Prostate gland (tissue), 2 donors: Measurements from ENCODE around the gene VWA8. TPM values are rescaled to one million over a fixed set of nuclear protein-coding genes. Genes with fewer than 3 reads are reported as not detected.

Experiments used
- DNase-seq: peaks from one replicate; pipeline ENCODE4 v3.0.0-alpha.2; 2019; ENCODE audit warnings: low spot score
- H3K27ac ChIP-seq, 2 donors: fragments of 200-600 bp; sonication (generic); 2 replicates each; pipeline ENCODE4 v1.5.1; 2017 to 2019
- H3K27me3 ChIP-seq: fragments of 200-600 bp; sonication (generic); replicated peaks from 2 replicates; pipeline ENCODE4 v1.5.1; 2019; ENCODE audit not compliant: insufficient read depth
- H3K36me3 ChIP-seq, 2 donors: fragments of 200-600 bp; sonication (generic); 1 replicate in 1 of 2; 2 replicates in 1 of 2; pipeline versions ENCODE4 v1.5.1 to v1.8.1; 2017 to 2019
- H3K4me1 ChIP-seq: fragments of 200-600 bp; sonication (generic); replicated peaks from 2 replicates; pipeline ENCODE4 v1.5.1; 2019
- H3K4me3 ChIP-seq, 2 donors: fragments of 200-600 bp; sonication (generic); 2 replicates each; pipeline ENCODE4 v1.5.1; 2017 to 2019
- H3K9me3 ChIP-seq: fragments of 200-600 bp; sonication (generic); 2 replicates; pipeline ENCODE4 v1.5.1; 2017
- POLR2A ChIP-seq: fragments of 450-650 bp; IDR thresholded peaks from one replicate; pipeline ENCODE4 v1.6.1; 2016; ENCODE audit warnings: antibody characterized with exemption, mild to moderate bottlenecking
- POLR2AphosphoS5 ChIP-seq: sonication (generic); formaldehyde crosslinking; IDR thresholded peaks from one replicate; pipeline ENCODE4 v1.6.1; 2017; ENCODE audit warnings: antibody characterized with exemption
- WGBS: methylation state at CpG from one replicate; pipeline ENCODE4 v1.1.5; 2018; 5-methylcytosine and 5-hydroxymethylcytosine counted together
- intact Hi-C: fragments of 100-400 bp; cut with DNase I; formaldehyde crosslinking; loops from one replicate; pipeline ENCODE4 v1.14.2; 2022
- total RNA-seq, 2 donors: library from RNA; depleted of rRNA; stranded (reverse); fragments of >200 nt; gene quantifications; one replicate each; pipeline ENCODE4 v1.1.0, GENCODE V29; 2016
- TF ChIP-seq, protein P1 (sequence below), 4 experiments: fragments of 200-600 bp in 2 of 4; fragments of 450-650 bp in 2 of 4; sonication (generic) in 2 of 4; IDR thresholded peaks; 1 replicate in 3 of 4; 2 replicates in 1 of 4; pipeline ENCODE4 v1.5.1; 2016 to 2019; ENCODE audit warnings: antibody characterized with exemption in 4 of 4, mild to moderate bottlenecking in 2 of 4, moderate library complexity in 2 of 4

Gene VWA8
- total RNA-seq, 2 donors from 2014 or later, result 18.1 to 21.8 TPM

DNA sequence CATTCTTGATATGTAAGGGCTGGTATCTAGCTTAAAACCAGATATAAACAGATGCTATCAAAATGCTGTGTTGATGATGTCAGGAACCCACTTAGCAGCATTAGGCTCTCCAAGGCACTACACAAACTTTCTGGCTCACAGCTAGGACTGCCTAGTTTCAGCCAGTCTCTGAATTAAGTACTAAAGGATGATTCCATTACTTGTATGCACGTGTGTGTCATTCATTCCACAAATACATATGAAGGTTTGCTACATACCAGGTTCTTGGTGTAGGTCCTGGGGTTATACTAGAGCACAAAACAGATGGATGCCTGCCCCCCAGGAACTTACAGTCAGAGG is 352.1 kb downstream of the VWA8 start:
- Histone ChIP-seq H3K27ac (peak overlapping the region in 1 of 2 donors; percentile 34), H3K9me3 (no peaks in the 10 kb centered on the region)
- 86% methylated on average over 1 of the region's 1 CpG for WGBS

DNA sequence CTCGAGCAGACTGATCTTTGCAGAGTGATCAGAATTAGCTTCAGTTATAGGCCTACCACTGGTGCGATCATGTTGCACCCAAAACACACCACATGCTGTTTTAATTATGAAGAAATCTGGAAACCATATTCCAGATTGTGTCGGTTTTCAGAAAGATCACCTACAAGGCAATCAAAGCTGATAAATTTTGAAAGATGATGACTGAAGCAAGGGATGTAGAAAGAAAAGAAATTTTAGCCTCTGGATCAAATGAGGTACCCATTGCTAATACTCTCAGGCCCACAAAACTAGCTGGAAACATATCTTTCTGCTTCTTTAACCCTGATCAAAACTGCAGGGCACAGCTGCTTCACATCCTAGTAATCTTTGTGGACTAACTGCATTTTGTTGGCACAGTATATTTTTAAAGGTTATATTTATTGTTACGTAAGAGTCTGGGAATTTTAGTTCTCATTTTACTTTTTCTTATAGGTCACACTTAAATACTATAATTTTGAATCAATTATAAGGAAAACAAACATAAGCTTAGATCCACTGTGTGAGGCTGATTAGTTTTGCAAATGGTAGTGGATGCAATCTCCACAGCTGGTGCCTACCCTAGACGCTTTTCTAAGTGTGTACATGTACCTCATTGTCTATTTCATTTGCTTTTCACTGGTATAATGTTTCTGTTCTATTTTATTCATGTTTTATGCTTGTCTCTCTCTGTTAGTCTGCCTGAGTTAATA is 352.6 kb downstream of the VWA8 start:
- intact Hi-C loops, result no loop called here
- no peak for DNase-seq
- no peaks in the 10 kb centered on the region for H3K9me3 ChIP-seq
- no peak overlapping the region for H3K27ac ChIP-seq
- no peaks in the 10 kb centered on the region for H3K4me1 ChIP-seq
- H3K36me3 ChIP-seq, result no peaks in the 10 kb centered on the region
- WGBS, result 85% methylated on average over 5 of the region's 5 CpGs
- no peaks in the 10 kb centered on the region for H3K27me3 ChIP-seq
- H3K4me3 ChIP-seq, result no peak overlapping the region
- TF ChIP-seq POLR2A, result no peak
- TF ChIP-seq POLR2AphosphoS5, result no peak
- TF ChIP-seq, protein P1, sequence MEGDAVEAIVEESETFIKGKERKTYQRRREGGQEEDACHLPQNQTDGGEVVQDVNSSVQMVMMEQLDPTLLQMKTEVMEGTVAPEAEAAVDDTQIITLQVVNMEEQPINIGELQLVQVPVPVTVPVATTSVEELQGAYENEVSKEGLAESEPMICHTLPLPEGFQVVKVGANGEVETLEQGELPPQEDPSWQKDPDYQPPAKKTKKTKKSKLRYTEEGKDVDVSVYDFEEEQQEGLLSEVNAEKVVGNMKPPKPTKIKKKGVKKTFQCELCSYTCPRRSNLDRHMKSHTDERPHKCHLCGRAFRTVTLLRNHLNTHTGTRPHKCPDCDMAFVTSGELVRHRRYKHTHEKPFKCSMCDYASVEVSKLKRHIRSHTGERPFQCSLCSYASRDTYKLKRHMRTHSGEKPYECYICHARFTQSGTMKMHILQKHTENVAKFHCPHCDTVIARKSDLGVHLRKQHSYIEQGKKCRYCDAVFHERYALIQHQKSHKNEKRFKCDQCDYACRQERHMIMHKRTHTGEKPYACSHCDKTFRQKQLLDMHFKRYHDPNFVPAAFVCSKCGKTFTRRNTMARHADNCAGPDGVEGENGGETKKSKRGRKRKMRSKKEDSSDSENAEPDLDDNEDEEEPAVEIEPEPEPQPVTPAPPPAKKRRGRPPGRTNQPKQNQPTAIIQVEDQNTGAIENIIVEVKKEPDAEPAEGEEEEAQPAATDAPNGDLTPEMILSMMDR (IDR thresholded peaks at IDR 0.05), result no peak

More for the DNA sequence above, 352.1 kb downstream of the VWA8 start:
- no peak for DNase-seq
- intact Hi-C loops, result no loop called here
- TF ChIP-seq, protein P1 (IDR thresholded peaks at IDR 0.05), result no peak
- no peaks in the 10 kb centered on the region for H3K4me1 ChIP-seq
- no peaks in the 10 kb centered on the region for H3K36me3 ChIP-seq
- no peak overlapping the region for H3K4me3 ChIP-seq
- no peaks in the 10 kb centered on the region for H3K27me3 ChIP-seq

DNA sequence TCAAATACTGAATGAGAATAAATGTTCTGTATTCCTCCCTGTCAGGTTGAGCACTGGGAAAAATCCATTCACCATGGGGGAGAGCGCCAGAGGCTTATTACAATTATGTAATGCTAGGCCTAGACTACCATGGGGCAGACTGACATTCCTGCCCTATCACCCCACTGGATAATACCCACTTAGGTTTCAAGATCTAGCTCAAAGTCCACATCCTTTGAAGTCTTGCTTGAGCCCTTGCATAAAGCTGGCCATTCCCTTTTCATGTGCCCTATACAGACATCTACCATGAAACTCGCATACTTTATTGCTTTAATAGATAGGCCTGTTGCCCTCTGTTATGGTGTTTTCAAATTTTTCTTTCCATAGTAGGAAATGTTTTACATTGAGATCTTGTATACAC is 354.3 kb downstream of the VWA8 start:
- Histone ChIP-seq H3K27ac (no peak overlapping the region), H3K9me3 (no peaks in the 10 kb centered on the region), H3K4me3 (no peak overlapping the region), H3K4me1 (no peaks in the 10 kb centered on the region), H3K27me3 (no peaks in the 10 kb centered on the region), H3K36me3 (no peaks in the 10 kb centered on the region)
- no peak for DNase-seq
- intact Hi-C loops, result no loop called here
- 94% methylated on average over 2 of the region's 2 CpGs for WGBS
- TF ChIP-seq POLR2A, result no peak
- TF ChIP-seq, protein P1 (IDR thresholded peaks at IDR 0.05), result no peak

DNA sequence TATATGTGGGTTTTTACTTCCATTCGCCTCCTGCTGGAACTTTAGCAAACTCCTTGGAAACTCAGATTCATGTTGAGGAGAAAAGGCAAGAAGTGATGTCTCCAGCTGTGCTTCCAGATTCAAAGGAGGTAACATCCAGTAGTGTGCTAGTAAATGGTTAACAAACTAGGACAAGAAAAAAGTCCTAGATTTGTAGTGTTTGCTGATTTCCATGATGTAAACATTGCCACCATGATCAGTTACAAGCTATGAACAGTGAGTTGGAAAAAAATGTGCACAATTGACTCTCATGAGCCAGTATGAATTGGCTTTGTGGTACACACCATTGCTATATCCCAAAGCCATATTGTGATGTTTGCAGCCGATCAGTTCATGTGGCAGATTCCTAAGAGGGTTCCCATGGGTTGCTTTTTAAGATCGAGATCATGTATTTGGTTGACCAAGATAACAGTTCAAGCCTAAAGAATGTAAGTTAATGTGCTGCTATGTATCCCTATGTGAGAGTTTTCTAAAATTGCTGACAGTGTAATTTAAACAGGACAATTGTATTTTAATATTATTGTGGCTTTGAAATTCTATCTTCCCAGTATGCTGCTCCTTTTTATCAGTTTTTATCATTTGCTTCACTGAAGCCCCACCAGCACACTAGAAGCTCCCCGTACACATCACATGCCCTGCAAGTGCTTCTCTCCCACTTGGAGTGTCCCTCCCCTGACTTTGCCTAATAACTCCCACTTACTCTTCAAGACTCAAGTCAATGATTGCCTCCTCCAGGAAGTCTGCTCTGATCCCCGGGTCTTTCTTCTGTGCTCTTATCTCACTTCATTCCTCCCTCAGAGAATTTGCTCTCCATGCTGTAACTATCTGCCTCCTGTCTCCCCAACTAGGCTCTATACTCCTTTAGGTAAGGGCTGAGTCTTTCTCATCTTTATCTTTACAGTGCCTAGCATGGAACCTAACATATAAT is 355.3 kb downstream of the VWA8 start:
- 92% methylated on average over 5 of the region's 5 CpGs for WGBS
- Histone ChIP-seq H3K27ac (no peak overlapping the region), H3K27me3 (no peaks in the 10 kb centered on the region), H3K9me3 (no peaks in the 10 kb centered on the region), H3K4me1 (no peaks in the 10 kb centered on the region), H3K4me3 (no peak overlapping the region), H3K36me3 (no peaks in the 10 kb centered on the region)
- TF ChIP-seq POLR2AphosphoS5, result no peak
- TF ChIP-seq, protein P1 (IDR thresholded peaks at IDR 0.05), result no peak
- no peak for TF ChIP-seq POLR2A
- intact Hi-C loops, result no loop called here
- no peak for DNase-seq
